Mucosa of descending colon (tissue), 3 donors: Measurements from ENCODE around the gene SHC3. TPM values are rescaled to one million over a fixed set of nuclear protein-coding genes. Genes with fewer than 3 reads are reported as not detected.

Experiments used
- ATAC-seq: fragments of 200-7000 bp; cut with Tn5 transposase; one replicate; pipeline ENCODE4 v1.9.1; 2020; ENCODE audit warnings: mild to moderate bottlenecking, moderate library complexity
- DNase-seq, 3 donors: peaks; one replicate each; pipeline ENCODE4 v3.0.0-alpha.2; 2020
- H3K36me3 ChIP-seq: fragments of 200-600 bp; one replicate; pipeline ENCODE4 v1.8.0; 2021; ENCODE audit warnings: low read depth, mild to moderate bottlenecking
- H3K4me1 ChIP-seq: fragments of 200-600 bp; one replicate; pipeline ENCODE4 v1.8.0; 2021; ENCODE audit warnings: low read depth, mild to moderate bottlenecking
- H3K4me3 ChIP-seq: fragments of 200-600 bp; one replicate; pipeline ENCODE4 v1.8.0; 2021; ENCODE audit warnings: mild to moderate bottlenecking
- H3K9me3 ChIP-seq: fragments of 200-600 bp; one replicate; pipeline ENCODE4 v1.8.0; 2021; ENCODE audit warnings: mild to moderate bottlenecking
- CTCF ChIP-seq: fragments of 200-600 bp; IDR thresholded peaks from one replicate; pipeline ENCODE4 v1.8.0; 2022; ENCODE audit warnings: antibody characterized with exemption, mild to moderate bottlenecking
- intact Hi-C, 2 donors: fragments of 100-400 bp; cut with DNase I in 1 of 2; cut with micrococcal nuclease in 1 of 2; formaldehyde crosslinking; loops; one replicate each; pipeline versions ENCODE4 v1.11.0 to v1.11.1; 2022; cut with DNase I, micrococcal nuclease
- total RNA-seq, 3 donors: library from RNA; stranded (reverse); fragmentation: NEBNext Ultra II Directional in 2 of 3; extraction: Animal tissue kit (Norgen Biotek cat#: 25700) in 2 of 3; gene quantifications; one replicate each; pipeline versions ENCODE4 v1.2.1 to v1.2.4, GENCODE V29; 2021 to 2023
- donor health status: DM: no; HTN: no; CAD: no; lungs with moderate emphysema.
- donor health status: DM: no; HTN: no; CAD: no.
- donor health status: DM: no; HTN: yes; CAD: no.

The SHC3 gene
- total RNA-seq, 3 donors from 2014 or later = 0.35 to 4.8 (median 1.5) TPM

- intact Hi-C loops = no loop called here
- Histone ChIP-seq H3K36me3 (no peaks in the 10 kb centered on the region), H3K9me3 (no peaks in the 10 kb centered on the region), H3K4me1 (no peaks in the 10 kb centered on the region), H3K4me3 (no peak overlapping the region)
- no peak for TF ChIP-seq CTCF
- ATAC-seq = no peak
- DNase-seq = no peak
These were observed 204.0 kb downstream of the SHC3 start for GRCh38 chr9:88974641-88975040.

GRCh38 chr9:88973281-88974045 lies 205.2 kb downstream of the SHC3 start:
- no peak for ATAC-seq
- intact Hi-C loops = no loop called here
- H3K4me1 ChIP-seq = no peaks in the 10 kb centered on the region
- no peak overlapping the region for H3K4me3 ChIP-seq
- H3K36me3 ChIP-seq = no peaks in the 10 kb centered on the region
- no peaks in the 10 kb centered on the region for H3K9me3 ChIP-seq
- no peak for DNase-seq
- TF ChIP-seq CTCF = no peak

- Histone ChIP-seq H3K4me3 (no peak overlapping the region), H3K9me3 (no peaks in the 10 kb centered on the region), H3K36me3 (no peaks in the 10 kb centered on the region), H3K4me1 (no peaks in the 10 kb centered on the region)
- TF ChIP-seq CTCF = no peak
- intact Hi-C loops = no loop called here
- no peak for ATAC-seq
- no peak for DNase-seq
These were observed 206.2 kb downstream of the SHC3 start for GRCh38 chr9:88972401-88972800.

GRCh38 chr9:88971131-88971960 lies 207.3 kb downstream of the SHC3 start:
- intact Hi-C loops = no loop called here
- no peaks in the 10 kb centered on the region for H3K4me1 ChIP-seq
- ATAC-seq (no peak), DNase-seq (no peak)
- no peaks in the 10 kb centered on the region for H3K9me3 ChIP-seq
- TF ChIP-seq CTCF = no peak
- H3K36me3 ChIP-seq = no peaks in the 10 kb centered on the region
- H3K4me3 ChIP-seq = no peak overlapping the region

- Histone ChIP-seq H3K4me1 (no peaks in the 10 kb centered on the region), H3K36me3 (no peaks in the 10 kb centered on the region), H3K4me3 (no peak overlapping the region), H3K9me3 (no peaks in the 10 kb centered on the region)
- DNase-seq = no peak
- no peak for ATAC-seq
- TF ChIP-seq CTCF = no peak
- intact Hi-C loops = no loop called here
These were observed 208.8 kb downstream of the SHC3 start for GRCh38 chr9:88969646-88970373.
